IPS-NIHi7 (cell line): Measurements from ENCODE around the gene FAM222B.
"Not testable (repeated sequence)": the region's sequence is repeated elsewhere in the genome, so short reads cannot be mapped to it uniquely, and the experiment has no call there.

Experiments
- DNase-seq: peaks from one replicate; pipeline ENCODE4 v3.0.0; 2012; ENCODE audit warnings: mixed read lengths; ENCODE audit errors: extremely low spot score

The FAM222B gene

GRCh38 chr17:28726627-28727491, 115.7 kb downstream of the FAM222B start:
- peak; percentile 75 for DNase-seq

DNA sequence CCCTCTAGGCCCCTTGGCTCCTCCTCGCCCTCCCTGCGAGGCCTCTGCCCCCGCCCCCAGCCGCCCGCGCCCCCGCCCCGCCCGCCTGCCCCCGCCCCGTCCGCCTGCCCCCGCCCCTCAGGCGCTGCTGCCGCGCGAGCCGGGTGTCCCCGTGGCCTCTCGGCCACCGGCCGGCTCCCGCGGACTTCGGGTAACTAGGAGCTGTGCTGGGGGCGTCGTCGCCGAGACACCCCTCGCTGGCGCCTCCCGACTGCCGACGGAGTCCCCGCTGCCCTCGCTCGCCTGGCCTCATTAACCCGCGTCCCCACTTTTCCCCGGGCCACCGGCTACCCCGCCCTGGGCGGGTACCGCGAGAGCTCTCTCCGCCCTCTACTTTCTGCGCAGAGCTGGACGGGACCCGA, 116.4 kb downstream of the FAM222B start, which contains the start of gene TLCD1:
TLCD1 (minus strand) TSS at position 8 of the 401 bp plus-strand sequence. CDS start 136 bp downstream, outside the sequence.
- peak; percentile 72 for DNase-seq

GRCh38 chr17:28725660-28726225, 116.8 kb downstream of the FAM222B start:
- no peak for DNase-seq

- DNase-seq: no peak
Observed at GRCh38 chr17:28725166-28725659, 117.4 kb downstream of the FAM222B start.

DNA sequence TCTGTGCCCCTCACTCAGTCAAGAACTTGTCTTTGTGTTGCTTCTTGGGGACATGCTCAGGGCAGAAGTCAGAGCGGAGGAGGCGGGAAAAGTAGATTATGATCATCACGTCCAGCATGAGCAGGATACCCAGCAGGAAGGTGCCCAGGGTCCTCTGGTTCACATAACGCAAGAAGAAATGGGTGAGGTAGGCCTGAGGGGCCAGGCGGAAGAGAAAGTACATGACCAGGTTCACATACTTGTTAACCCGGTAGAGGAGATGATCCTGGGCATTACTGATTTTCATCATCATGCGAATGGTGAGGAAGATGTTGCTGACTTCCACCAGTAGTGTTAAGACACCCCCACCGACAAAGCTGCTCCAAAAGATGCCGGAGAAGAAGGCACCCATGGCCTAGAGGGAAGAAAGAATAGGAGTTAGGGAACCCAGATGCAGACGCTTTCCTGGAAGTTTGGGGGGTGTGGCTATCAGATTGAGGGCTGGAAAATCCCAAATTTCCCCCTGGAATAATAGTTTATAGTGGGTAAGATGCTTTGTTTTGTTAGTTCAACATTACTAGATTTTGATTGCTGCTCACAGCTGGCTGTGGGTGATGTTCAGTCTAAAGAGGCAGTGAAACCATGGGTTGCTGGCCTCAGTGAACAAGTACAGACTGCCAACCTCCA, 118.0 kb downstream of the FAM222B start:
- no peak for DNase-seq

- DNase-seq: not testable (repeated sequence)
Observed at GRCh38 chr17:28723836-28724499, 118.6 kb downstream of the FAM222B start.

DNA sequence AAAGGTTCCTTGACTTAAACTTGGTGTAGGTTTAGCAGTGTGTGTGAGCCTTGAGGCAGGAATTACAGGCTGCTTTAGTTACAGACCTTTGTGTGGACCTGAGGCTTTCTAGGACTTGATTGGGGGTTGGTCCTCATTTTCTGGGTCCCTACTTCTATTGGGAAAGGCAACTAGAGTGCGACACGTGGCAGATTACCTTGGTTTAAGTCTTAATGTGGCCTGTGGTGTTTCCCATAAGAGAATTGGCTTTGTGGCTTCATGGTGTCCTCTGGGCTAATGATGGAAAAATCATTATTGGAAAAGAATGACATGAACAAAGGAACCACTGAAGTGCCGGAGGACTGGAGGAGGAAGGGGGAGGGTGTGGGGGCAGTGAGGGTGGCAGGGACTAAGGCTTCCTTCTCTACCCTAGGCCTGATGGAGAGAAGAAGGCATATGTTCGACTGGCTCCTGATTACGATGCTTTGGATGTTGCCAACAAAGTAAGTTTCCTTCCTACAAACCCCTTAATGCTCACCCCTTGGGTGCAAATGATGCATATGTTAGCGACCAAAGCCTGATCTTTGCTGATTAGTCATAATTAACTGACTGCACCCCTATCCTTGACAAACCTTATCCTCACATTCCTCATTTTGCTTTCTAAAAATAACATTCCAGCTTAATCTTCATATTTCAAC, 119.3 kb downstream of the FAM222B start:
- no peak for DNase-seq

DNA sequence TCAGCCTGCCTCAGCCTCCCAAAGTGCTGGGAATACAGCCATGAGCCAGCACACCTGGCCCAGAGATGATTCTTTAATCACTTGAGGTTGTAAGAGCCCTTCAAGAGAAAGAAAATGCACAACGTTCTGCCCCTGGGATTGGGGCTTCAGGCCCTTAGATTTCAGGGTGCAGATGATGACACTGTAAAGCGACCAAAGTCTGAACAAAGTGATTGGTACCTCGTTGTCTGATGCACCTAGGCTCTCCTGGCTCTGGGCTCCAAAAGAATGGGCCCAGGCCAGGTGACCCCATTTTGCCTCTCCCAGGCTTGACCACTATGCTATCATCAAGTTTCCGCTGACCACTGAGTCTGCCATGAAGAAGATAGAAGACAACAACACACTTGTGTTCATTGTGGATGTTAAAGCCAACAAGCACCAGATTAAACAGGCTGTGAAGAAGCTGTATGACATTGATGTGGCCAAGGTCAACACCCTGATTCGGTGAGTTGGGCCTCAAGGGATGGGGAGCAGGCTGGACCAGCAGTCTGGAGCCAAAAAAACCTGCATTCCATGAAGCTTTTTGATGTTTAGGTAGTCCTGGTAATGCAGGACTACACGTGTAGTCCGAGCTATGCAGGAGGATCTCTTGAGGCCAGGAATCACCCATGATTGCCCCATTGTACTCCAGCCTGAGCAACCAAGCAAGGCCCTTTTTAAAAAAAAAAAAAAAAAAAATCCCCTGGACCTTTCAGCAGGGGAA, 120.0 kb downstream of the FAM222B start:
- no peak for DNase-seq

- DNase-seq: not testable (repeated sequence)
Observed at GRCh38 chr17:28720997-28721329, 121.6 kb downstream of the FAM222B start.

DNA sequence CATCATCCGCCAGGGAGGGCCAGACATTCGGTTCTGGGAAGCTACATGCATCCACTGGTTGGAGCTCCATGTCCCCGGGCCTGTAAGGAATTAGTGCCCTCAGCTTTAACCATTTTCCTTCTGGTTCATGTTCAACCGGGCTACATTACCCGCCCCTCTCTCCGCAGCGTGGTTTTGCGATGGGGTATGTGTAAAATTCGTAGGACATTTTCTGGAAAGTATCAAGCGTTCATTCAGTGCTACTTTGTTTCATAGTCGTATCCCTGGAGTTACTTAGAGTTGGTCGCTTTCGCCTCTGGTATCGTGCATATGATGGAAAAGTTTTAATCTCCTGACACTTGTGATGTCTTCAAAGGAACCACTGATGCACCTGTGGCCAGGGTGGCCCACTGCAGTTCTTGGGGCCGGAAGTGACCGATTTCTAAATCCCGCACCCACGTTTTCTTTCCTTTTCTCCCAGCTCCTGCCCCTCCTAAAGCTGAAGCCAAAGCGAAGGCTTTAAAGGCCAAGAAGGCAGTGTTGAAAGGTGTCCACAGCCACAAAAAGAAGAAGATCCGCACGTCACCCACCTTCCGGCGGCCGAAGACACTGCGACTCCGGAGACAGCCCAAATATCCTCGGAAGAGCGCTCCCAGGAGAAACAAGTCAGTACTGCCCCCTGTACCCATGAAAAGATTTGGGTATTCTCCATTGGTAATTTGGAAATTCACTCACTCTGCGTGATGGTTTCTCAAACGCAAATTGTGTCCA, 122.2 kb downstream of the FAM222B start:
- no peak for DNase-seq

DNA sequence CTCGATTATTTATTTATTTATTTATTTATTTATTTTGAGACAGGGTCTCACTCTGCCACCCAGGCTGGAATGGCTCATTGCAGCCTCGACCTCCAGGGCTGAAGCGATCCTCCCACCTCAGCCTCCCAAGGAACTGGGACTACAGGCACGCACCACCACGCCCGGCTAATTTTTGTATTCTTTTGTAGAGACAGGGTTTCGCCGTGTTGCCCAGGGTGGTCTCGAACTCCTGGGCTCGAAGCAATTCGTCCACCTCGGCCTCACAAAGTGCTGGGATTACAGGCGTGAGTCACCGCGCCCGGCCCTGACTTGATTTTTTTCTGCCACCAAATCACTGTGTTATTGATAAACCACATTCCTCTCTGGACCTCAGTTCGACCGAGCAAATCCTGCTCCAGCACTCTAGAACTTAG, 123.6 kb downstream of the FAM222B start:
- DNase-seq: no peak

GRCh38 chr17:28718333-28719020, 124.1 kb downstream of the FAM222B start:
- no peak for DNase-seq

GRCh38 chr17:28717578-28718332, 124.8 kb downstream of the FAM222B start, which contains the start of gene RAB34:
TSS of gene RAB34 (minus strand) at chr17:28717868. CDS start at chr17:28717266, 602 bp downstream.
- peak; percentile 79 for DNase-seq

- DNase-seq: no peak
Observed at GRCh38 chr17:28716740-28717577, 125.6 kb downstream of the FAM222B start.

GRCh38 chr17:28715217-28715616, 127.4 kb downstream of the FAM222B start:
- no peak for DNase-seq

DNA sequence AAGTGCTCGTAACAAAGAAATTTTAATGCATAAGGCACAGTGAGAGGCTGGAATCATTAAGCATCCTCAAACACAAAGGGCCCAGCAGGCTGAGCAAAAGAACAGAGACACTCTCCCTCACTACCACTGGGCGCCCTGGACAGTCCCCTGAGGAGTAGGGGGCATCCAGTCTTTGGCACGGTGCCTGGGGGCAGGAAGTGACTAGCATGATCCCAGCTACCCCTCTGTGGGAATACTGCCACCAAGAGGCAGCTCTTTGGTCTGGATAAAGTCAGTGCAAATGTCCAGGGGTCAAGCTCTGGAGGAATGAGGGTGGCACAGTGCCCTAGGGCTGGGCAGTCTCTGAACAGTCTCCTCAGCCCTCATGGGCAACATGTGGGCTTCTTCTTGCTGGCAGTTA, 128.3 kb downstream of the FAM222B start:
- no peak for DNase-seq

DNA sequence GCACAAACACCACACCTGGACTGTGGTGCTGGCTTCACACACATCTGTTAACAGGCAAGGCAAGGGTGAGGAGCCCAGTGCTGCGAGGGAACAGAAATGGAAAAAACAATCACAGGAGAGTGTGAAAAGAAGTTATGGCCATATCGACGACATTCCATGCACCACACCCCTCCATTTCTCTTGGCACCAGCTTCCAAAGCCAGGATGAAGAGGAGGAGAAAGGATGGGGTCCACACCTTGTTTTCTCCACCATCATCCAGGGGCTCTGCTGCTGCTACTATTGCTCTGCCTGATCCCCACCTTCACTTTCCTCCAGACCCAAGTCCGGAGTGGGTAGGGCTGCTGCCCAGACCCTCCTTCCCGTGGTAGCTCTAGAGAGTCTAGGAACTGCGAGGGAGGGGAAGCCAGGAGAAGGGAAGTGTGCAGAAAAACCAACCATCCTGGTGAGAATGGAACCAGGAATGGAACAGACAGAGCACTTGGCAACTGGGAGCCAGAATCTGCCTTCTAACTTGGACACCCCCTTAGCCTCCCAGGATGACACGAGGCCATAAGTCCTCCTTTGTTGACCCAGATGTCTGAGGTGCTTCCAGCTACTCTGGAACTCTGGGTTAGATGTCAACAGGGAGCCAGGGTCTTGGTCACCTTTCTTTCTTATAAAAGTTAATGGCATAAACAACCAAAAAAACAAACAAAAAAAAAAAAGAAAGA, 129.7 kb downstream of the FAM222B start:
- no peak for DNase-seq
